ENCODE measurements around the gene FAM171A2.
A peak's percentile ranks its signal among the peaks of the same experiment; 100 is the strongest.

The FAM171A2 gene

DNA sequence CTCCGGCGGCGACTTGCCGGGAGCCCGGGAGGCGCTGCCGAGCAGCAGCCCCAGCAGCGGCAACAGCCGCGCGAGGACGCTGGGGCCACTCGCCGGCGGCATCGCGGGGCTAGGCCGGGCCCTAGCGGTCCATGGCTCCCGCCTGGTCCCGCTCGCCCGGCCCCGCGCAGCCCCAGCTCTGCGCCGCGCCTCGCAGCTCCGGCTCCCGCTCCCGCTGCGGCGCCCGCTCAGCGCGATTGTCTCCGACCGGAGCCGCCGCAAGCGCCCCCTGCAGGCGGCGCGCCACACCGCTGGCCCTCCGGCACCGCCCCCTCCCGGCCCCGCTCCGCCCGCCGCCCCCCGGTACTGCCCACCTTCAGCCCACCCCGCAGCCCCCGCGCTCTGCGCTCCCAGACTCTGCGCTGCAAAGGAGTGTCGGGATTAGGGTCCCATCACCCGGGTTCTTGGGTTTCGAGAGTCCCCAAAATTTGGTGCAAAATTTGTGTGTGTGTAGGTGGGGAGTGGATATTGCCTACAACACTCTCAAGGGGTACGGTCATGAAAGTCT lies at the start of gene FAM171A2:
FAM171A2 (minus strand) TSS at position 241 of the 547 bp plus-strand sequence; CDS start at position 102, 139 bp downstream.
- TF ChIP-seq, protein P1, sequence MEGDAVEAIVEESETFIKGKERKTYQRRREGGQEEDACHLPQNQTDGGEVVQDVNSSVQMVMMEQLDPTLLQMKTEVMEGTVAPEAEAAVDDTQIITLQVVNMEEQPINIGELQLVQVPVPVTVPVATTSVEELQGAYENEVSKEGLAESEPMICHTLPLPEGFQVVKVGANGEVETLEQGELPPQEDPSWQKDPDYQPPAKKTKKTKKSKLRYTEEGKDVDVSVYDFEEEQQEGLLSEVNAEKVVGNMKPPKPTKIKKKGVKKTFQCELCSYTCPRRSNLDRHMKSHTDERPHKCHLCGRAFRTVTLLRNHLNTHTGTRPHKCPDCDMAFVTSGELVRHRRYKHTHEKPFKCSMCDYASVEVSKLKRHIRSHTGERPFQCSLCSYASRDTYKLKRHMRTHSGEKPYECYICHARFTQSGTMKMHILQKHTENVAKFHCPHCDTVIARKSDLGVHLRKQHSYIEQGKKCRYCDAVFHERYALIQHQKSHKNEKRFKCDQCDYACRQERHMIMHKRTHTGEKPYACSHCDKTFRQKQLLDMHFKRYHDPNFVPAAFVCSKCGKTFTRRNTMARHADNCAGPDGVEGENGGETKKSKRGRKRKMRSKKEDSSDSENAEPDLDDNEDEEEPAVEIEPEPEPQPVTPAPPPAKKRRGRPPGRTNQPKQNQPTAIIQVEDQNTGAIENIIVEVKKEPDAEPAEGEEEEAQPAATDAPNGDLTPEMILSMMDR (conservative IDR thresholded peaks at IDR 0.05; ENCODE audit: low read depth, low read length), result peak; percentile 45
- DNase-seq (ENCODE audit: low read depth), result peak; percentile 61
- peak within 1 kb of the TSS; percentile 68 for H3K4me3 ChIP-seq (ENCODE audit: low read depth, low read length)

DNA sequence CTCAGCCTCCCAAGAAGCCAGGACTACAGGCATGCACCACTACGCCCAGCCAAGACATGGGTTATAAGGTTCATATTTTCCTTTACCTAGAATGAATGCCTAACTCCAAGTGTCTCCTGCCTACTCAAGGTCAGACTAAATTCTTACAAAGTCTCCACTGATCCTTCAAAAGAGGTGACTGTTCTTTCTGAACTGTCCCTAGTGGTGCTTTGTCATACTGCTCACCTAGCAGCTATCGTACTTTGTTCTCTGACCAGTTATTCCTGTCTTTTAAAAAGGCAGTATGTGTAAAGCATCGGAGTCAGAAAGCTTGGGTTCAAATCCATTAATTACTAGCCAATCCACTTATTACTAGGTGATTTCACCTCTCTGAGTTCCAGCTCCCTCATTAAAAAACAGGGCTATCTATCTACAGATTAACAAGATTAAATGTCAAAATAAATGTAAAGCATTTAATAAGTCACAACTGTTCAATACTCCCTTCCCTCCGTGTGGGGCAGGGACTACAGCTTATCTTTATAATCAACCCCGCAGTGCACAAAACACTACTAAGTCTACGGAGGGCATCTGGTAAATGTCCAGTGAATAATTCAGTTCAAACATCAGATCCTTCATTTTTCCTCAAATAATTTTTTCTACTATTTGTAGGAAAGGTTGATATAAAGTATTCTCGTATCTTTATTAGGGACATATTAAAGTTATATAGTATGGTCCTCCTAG lies 45.8 kb upstream of the FAM171A2 start:
- DNase-seq (ENCODE audit: low read depth), result no peak
- TF ChIP-seq, protein P1 (conservative IDR thresholded peaks at IDR 0.05; ENCODE audit: low read depth, low read length), result no peak
- H3K4me3 ChIP-seq (ENCODE audit: low read depth, low read length), result no peak overlapping the region

DNA sequence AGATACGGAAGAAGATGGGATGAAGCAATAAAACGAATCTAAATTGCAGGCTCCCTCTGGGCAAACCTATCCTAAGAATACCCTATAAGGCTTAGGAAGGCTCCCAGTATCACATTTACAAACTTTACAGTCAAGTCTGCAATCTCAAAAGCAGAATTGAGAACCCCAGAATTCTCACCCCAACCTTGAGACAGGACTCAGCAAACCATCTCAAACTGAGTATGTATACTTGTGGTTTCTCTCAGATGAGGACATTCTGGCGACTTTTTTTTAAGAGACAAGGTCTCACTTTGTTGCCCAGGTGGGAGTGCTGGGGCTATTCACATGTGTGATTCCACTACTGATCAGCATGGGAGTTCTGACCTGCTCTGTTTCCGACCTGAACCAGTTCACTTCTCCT lies 45.1 kb upstream of the FAM171A2 start:
- H3K4me3 ChIP-seq (ENCODE audit: low read depth, low read length), result no peak overlapping the region
- TF ChIP-seq, protein P1 (conservative IDR thresholded peaks at IDR 0.05; ENCODE audit: low read depth, low read length), result no peak
- DNase-seq (ENCODE audit: low read depth), result no peak

DNA sequence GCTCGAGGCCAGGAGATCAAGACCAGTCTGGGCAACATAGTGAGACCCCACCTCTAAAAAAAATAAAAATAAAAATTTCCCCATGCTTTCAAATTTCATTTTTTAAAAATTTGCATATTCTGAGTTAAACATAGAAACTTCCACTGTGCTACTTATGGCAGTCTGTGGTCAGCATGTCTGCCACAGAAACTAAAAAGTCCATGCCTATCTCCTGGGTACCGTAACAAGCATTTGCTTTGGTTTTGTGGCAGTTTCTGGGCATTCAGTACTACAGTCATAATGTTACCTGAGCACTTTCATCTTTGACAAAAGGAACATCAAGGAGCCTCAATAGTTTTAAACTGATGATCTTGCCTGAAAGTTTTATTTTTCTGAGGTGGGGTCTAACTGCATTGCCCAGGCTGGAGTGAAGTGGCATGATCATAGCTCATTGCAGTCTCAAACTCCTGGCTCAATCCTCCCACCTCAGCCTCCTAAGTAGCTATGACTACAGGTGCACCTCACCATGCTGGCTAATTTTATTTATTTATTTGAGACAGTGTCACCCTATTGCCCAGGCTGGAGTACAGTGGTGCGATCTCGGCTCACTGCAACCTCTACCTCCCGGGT lies 39.0 kb upstream of the FAM171A2 start:
- H3K4me3 ChIP-seq (ENCODE audit: low read depth, low read length), result no peak overlapping the region
- no peak for DNase-seq (ENCODE audit: low read depth)
- TF ChIP-seq, protein P1 (conservative IDR thresholded peaks at IDR 0.05; ENCODE audit: low read depth, low read length), result no peak

DNA sequence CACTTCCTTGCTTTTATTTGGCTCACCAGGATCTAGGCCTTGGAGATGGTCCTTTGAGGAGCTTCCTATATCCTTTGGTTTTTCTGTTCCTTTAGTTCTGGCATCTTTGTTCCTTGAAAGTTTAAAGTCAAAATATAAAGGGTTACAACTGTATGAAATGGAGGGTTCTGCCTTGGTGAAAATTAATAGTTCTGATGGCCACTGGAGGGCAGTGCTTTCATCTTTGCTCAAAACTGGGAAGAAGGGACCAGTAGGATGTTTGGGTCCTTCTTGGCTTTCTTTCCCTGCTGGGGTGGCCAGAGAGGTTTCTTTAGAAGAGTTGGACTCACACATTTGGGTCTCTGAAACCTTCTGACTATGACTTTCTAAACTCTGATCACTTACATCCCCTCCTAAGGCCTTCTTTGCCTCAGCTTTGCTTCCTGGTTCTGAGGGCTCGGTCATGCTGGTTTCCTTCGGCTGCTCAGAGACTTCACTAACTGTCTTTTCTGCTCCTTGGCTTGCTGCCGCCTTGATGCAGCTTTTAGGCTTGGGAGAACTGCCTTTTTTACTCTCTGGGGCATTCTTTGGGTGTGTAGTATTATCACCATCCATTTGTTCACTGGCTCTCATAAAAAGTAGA lies 36.7 kb upstream of the FAM171A2 start:
- TF ChIP-seq, protein P1 (conservative IDR thresholded peaks at IDR 0.05; ENCODE audit: low read depth, low read length), result peak; percentile 72
- DNase-seq (ENCODE audit: low read depth), result peak; percentile 68
- H3K4me3 ChIP-seq (ENCODE audit: low read depth, low read length), result no peak overlapping the region

DNA sequence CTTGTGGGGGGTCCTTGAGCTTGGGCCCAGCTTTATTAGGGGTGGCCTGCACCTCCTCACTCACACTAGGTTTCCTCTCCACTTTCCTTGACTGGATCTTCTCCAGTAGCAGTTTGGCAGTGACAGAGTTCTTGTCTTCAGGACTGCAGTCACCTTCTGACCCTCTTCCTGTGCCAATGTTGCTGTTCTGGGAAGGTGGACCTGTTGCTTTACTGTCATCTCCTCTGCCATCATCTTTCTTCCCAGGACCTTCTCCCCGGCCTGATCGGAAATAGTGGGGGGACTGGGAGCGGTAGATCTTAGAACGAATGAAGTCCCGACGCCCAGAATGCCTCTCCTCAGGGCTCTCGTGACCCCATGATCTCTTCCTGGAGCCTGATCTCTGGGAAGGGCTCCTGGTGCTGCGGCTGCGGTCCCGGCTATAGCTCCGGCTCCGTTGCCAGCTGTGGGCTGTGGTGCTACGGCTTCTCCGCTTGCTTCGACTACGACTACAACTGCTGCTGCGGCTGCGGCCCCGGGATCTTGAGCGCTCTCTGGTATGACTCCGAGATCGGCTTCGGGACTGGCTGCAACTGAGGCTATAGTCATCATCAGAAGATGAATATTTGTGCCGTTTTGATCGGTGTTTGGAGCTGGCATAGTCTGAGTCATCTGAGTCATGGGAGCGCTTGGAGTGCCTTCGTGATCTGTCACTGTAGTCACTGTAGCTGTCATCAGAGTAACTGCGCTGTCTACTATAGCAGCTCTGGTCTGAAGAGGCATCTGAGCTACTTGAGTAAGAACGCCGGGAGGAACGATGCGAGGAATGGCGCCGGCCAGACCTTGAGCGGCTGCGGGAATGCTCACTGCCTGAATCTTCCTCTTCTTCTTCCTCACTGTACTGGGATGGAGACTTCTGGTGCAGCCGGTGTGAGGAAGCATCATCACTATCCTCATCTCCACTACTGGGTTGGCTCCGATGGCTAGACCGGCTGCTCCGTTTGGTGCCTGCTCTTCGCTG lies 35.3 kb upstream of the FAM171A2 start:
- TF ChIP-seq, protein P1 (conservative IDR thresholded peaks at IDR 0.05; ENCODE audit: low read depth, low read length), result no peak
- DNase-seq (ENCODE audit: low read depth), result no peak
- no peak overlapping the region for H3K4me3 ChIP-seq (ENCODE audit: low read depth, low read length)

All from choroid plexus epithelial cell (primary cell).